H1 (cell line): ENCODE results near the gene SAMD4A. TPM values are rescaled to one million over a fixed set of nuclear protein-coding genes. Genes with fewer than 3 reads are reported as not detected.

Experiments used
- CTCF ChIA-PET: fragments of 300-600 bp; sonication (Branson Sonifier 250); formaldehyde crosslinking; loops from one replicate; lab custom pipeline; 2021; ENCODE audit not compliant: partially characterized antibody; lab: Charles Lee
- POLR2A ChIA-PET: fragments of 300-600 bp; sonication (Branson Sonifier 250); formaldehyde crosslinking; loops from one replicate; lab custom pipeline; 2021; ENCODE audit warnings: inconsistent platforms; ENCODE audit not compliant: partially characterized antibody; lab: Charles Lee
- DNase-seq, 2 experiments: peaks; one replicate each; pipeline versions ENCODE4 v3.0.0 to v3.0.0-alpha.2; 2010 to 2022; ENCODE audit warnings: low spot score in 2 of 2, low read depth in 1 of 2, mixed read lengths in 1 of 2
- FAIRE-seq: peaks from 2 replicates; lab custom pipeline; 2011; peaks lifted over from hg19 to GRCh38; lab: Jason Lieb, UNC
- H2AFZ ChIP-seq: 2 replicates; pipeline ENCODE4 v1.8.1; 2012; ENCODE audit warnings: low read length, inconsistent platforms
- H2AK5ac ChIP-seq: 2 replicates; pipeline ENCODE4 v1.6.1; 2013; ENCODE audit warnings: low read depth, low read length
- H2BK120ac ChIP-seq: replicated peaks from 2 replicates; pipeline ENCODE3; 2013; ENCODE audit warnings: low read depth, low read length, inconsistent platforms
- H2BK12ac ChIP-seq: 2 replicates; pipeline ENCODE4 v1.6.1; 2013; ENCODE audit warnings: low read depth, low read length
- H2BK15ac ChIP-seq: 2 replicates; pipeline ENCODE4 v1.6.1; 2013; ENCODE audit warnings: low read length
- H2BK20ac ChIP-seq: 2 replicates; pipeline ENCODE4 v1.6.1; 2013; ENCODE audit warnings: low read length
- H2BK5ac ChIP-seq: 2 replicates; pipeline ENCODE4 v1.6.1; 2013; ENCODE audit warnings: low read depth, low read length
- H3K14ac ChIP-seq: 2 replicates; pipeline ENCODE4 v1.6.1; 2013; ENCODE audit warnings: inconsistent platforms; ENCODE audit not compliant: insufficient read length
- H3K18ac ChIP-seq: 2 replicates; pipeline ENCODE4 v1.6.1; 2013; ENCODE audit warnings: low read length; ENCODE audit errors: extremely low read depth
- H3K23ac ChIP-seq: 2 replicates; pipeline ENCODE4 v1.6.1; 2013; ENCODE audit warnings: inconsistent platforms; ENCODE audit not compliant: insufficient read length
- H3K23me2 ChIP-seq: 2 replicates; pipeline ENCODE4 v1.6.1; 2013; ENCODE audit warnings: low read depth, low read length
- H3K27ac ChIP-seq: 2 replicates; pipeline ENCODE4 v1.6.1; 2011; ENCODE audit warnings: low read depth, low read length, inconsistent platforms
- H3K27me3 ChIP-seq, 4 experiments: replicated peaks in 1 of 4; 1 replicate in 1 of 4; 2 replicates in 3 of 4; pipeline versions ENCODE4 v1.6.1 to v1.8.1; 2011 to 2013; ENCODE audit warnings: low read length in 3 of 4, mild to moderate bottlenecking in 3 of 4, inconsistent platforms in 2 of 4, mixed read lengths in 2 of 4, moderate library complexity in 1 of 4; ENCODE audit not compliant: control insufficient read depth in 3 of 4, insufficient read depth in 3 of 4; ENCODE audit errors: extremely low read depth in 1 of 4
- H3K36me3 ChIP-seq, 4 experiments: 2 replicates each; pipeline versions ENCODE4 v1.6.1 to v1.8.1; 2011 to 2013; ENCODE audit warnings: mild to moderate bottlenecking in 4 of 4, low read length in 3 of 4, moderate library complexity in 2 of 4, control low read depth in 1 of 4, inconsistent platforms in 1 of 4; ENCODE audit not compliant: insufficient read depth in 4 of 4, control insufficient read depth in 2 of 4
- H3K4ac ChIP-seq: replicated peaks from 2 replicates; pipeline ENCODE3; 2013; ENCODE audit warnings: low read length, low read depth, mixed read lengths, inconsistent platforms; ENCODE audit not compliant: insufficient read length
- H3K4me1 ChIP-seq, 4 experiments: replicated peaks in 1 of 4; 1 replicate in 1 of 4; 2 replicates in 3 of 4; pipeline versions ENCODE4 v1.6.1 to v1.8.1; 2011 to 2013; ENCODE audit warnings: low read length in 3 of 4, inconsistent platforms in 2 of 4, mixed read lengths in 1 of 4; ENCODE audit not compliant: insufficient read depth in 4 of 4, control insufficient read depth in 3 of 4
- H3K4me2 ChIP-seq, 2 experiments: 2 replicates each; pipeline versions ENCODE4 v1.6.1 to v1.8.1; 2011 to 2013; ENCODE audit warnings: low read depth in 2 of 2, low read length in 2 of 2, control low read depth in 1 of 2, inconsistent platforms in 1 of 2, mild to moderate bottlenecking in 1 of 2; ENCODE audit not compliant: insufficient read depth in 1 of 2
- H3K4me3 ChIP-seq, 4 experiments: fragments of 200-600, 300-600 bp in 1 of 4; sonication (generic), shearing (Covaris generic), sonication (Bioruptor Twin) in 1 of 4; 2 replicates each; pipeline versions ENCODE4 v1.5.1 to v1.8.1; 2011 to 2016; ENCODE audit warnings: low read length in 4 of 4, low read depth in 3 of 4, control low read depth in 2 of 4, inconsistent platforms in 2 of 4, mild to moderate bottlenecking in 2 of 4, mixed read lengths in 1 of 4, moderate library complexity in 1 of 4; ENCODE audit not compliant: insufficient read depth in 2 of 4; ENCODE audit errors: extremely low read depth in 1 of 4
- H3K56ac ChIP-seq: replicated peaks from 2 replicates; pipeline ENCODE3; 2013; ENCODE audit warnings: low read depth, mild to moderate bottlenecking, mixed read lengths, low read length, inconsistent platforms; ENCODE audit not compliant: insufficient read length
- H3K79me1 ChIP-seq: 2 replicates; pipeline ENCODE4 v1.6.1; 2013; ENCODE audit warnings: low read depth, low read length, control low read depth
- H3K79me2 ChIP-seq, 2 experiments: 2 replicates each; pipeline versions ENCODE4 v1.6.1 to v1.8.1; 2012 to 2013; ENCODE audit warnings: low read length in 2 of 2, mild to moderate bottlenecking in 2 of 2, inconsistent platforms in 1 of 2; ENCODE audit not compliant: insufficient read depth in 2 of 2, control insufficient read depth in 1 of 2
- H3K9ac ChIP-seq, 4 experiments: replicated peaks in 1 of 4; 1 replicate in 1 of 4; 2 replicates in 3 of 4; pipeline versions ENCODE4 v1.6.1 to v1.8.1; 2011 to 2013; ENCODE audit warnings: low read depth in 3 of 4, low read length in 3 of 4, control low read depth in 2 of 4, mild to moderate bottlenecking in 2 of 4, moderate library complexity in 2 of 4, inconsistent platforms in 1 of 4; ENCODE audit errors: extremely low read depth in 1 of 4
- H3K9me3 ChIP-seq, 2 experiments: 2 replicates each; pipeline versions ENCODE4 v1.6.1 to v1.8.1; 2012 to 2013; ENCODE audit warnings: mild to moderate bottlenecking in 2 of 2, moderate library complexity in 2 of 2, control low read depth in 1 of 2, inconsistent platforms in 1 of 2, low read depth in 1 of 2, low read length in 1 of 2, mixed read lengths in 1 of 2; ENCODE audit not compliant: insufficient read depth in 2 of 2
- H4K20me1 ChIP-seq, 2 experiments: replicated peaks in 1 of 2; 2 replicates each; pipeline versions ENCODE3 to v1.8.1; 2011 to 2013; ENCODE audit warnings: inconsistent platforms in 2 of 2, low read length in 2 of 2, mild to moderate bottlenecking in 1 of 2; ENCODE audit not compliant: insufficient read depth in 2 of 2, control insufficient read depth in 1 of 2
- H4K5ac ChIP-seq: 2 replicates; pipeline ENCODE4 v1.6.1; 2013; ENCODE audit warnings: low read length, low read depth, mixed read lengths, inconsistent platforms; ENCODE audit not compliant: insufficient read length
- H4K8ac ChIP-seq: 2 replicates; pipeline ENCODE4 v1.8.0; 2013; ENCODE audit warnings: mild to moderate bottlenecking, moderate library complexity, low read length, inconsistent platforms; ENCODE audit not compliant: insufficient read depth; ENCODE audit errors: extremely low read depth
- H4K91ac ChIP-seq: replicated peaks from 2 replicates; pipeline ENCODE3; 2013; ENCODE audit warnings: low read length, mixed read lengths, inconsistent platforms; ENCODE audit not compliant: insufficient read length
- CTBP2 ChIP-seq: IDR thresholded peaks from 2 replicates; pipeline ENCODE4 v1.7.0; 2011; ENCODE audit warnings: borderline replicate concordance, mild to moderate bottlenecking, moderate library complexity, mixed read lengths, low read length; ENCODE audit not compliant: insufficient read depth, insufficient read length
- EZH2 ChIP-seq: fragments of 200-600 bp; sonication (generic); IDR thresholded peaks from 2 replicates; pipeline ENCODE4 v1.7.1; 2012; ENCODE audit warnings: low read depth, mild to moderate bottlenecking, moderate library complexity, low read length, inconsistent platforms; ENCODE audit not compliant: severe bottlenecking
- JUND ChIP-seq: IDR thresholded peaks from 2 replicates; pipeline ENCODE4 v1.6.1; 2011; ENCODE audit warnings: mild to moderate bottlenecking, improper control_type of control experiment, low read length
- KDM5A ChIP-seq: fragments of 200-600 bp; IDR thresholded peaks from 2 replicates; pipeline ENCODE4 v1.7.1; 2012; ENCODE audit warnings: mild to moderate bottlenecking, low read length, inconsistent platforms, mixed read lengths
- SIN3A ChIP-seq, 2 experiments: IDR thresholded peaks in 1 of 2; conservative IDR thresholded peaks in 1 of 2; 2 replicates each; pipeline ENCODE4 v1.6.1; 2011 to 2012; ENCODE audit warnings: low read length in 2 of 2, improper control_type of control experiment in 1 of 2, low read depth in 1 of 2, mild to moderate bottlenecking in 1 of 2
- WGBS, 2 experiments: shearing (Covaris generic) in 1 of 2; methylation state at CpG; one replicate each; pipeline versions ENCODE4 v1.1.6 to v1.1.7; 2013 to 2015; ENCODE audit warnings: low lambda C conversion rate in 2 of 2, mixed read lengths in 2 of 2, inconsistent platforms in 1 of 2, low coverage in 1 of 2, missing lambda C conversion rate in 1 of 2; ENCODE audit not compliant: insufficient replicate concordance in 2 of 2, insufficient coverage in 1 of 2, insufficient read length in 1 of 2; ENCODE audit errors: extremely low coverage in 1 of 2, missing lambda C conversion rate in 1 of 2; 5-methylcytosine and 5-hydroxymethylcytosine counted together
- polyA plus RNA-seq, 7 experiments: library from polyadenylated mRNA; depleted of rRNA in 3 of 7; stranded (reverse) in 5 of 7; unstranded in 2 of 7; fragments of >200 nt in 5 of 7; fragments of 200-250 nt in 2 of 7; gene quantifications; 1 replicate in 5 of 7; 2 replicates in 1 of 7; 4 replicates in 1 of 7; pipeline versions ENCODE4 v1.2.1 to v1.2.3, GENCODE V29; 2011 to 2013; ENCODE audit warnings: missing spikeins in 2 of 7, mixed read lengths in 2 of 7
- total RNA-seq: library from RNA; stranded (reverse); fragmentation: NEBNext Ultra II Directional; extraction: Animal tissue kit (Norgen Biotek cat#: 25700); gene quantifications from 2 replicates; pipeline ENCODE4 v1.2.1, GENCODE V29; 2021

The SAMD4A gene
- total and polyA plus RNA-seq, 2 of the 8 experiments (the other 6 are each of a cell fraction or from before 2014, with no cell fraction given): 2.4 to 12.3 TPM

DNA sequence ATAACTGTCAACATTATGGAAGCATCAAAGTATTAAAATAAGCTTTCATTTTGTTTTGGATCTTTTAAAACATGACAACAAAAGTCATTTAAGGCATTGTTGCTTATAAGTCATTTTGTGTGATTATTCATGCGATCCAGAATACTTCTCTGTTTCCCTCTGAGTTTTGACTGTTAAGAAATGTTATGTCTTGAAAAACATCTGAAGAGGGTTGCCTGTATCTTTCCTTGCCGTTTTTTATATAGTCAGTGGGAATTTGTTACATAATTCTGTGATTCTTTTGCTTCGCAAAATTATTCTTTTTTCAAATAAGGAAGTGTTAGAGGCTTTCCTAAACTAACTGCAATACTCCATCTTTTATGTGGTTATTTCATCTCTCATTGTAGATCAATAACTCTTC is 78.7 kb downstream of the SAMD4A start:
- Histone ChIP-seq H3K9me3 (no peaks in the 10 kb centered on the region), H2AFZ (no peak overlapping the region), H2BK15ac (no peak overlapping the region), H3K9ac (no peak overlapping the region), H3K79me1 (no peaks in the 10 kb centered on the region; the same call in 1 of the 2 replicates), H3K23ac (no peak overlapping the region), H3K56ac (no peak overlapping the region), H3K4me1 (peaks cover 0 to 21% (median 5%) of the 10 kb centered on the region in 4 experiments; a peak in 5 of 7 replicates), H3K79me2 (no peaks in the 10 kb centered on the region), H4K91ac (no peak overlapping the region), H4K5ac (no peak overlapping the region), H3K23me2 (no peaks in the 10 kb centered on the region), H3K4me3 (no peak overlapping the region), H3K18ac (no peak overlapping the region), H3K14ac (no peak overlapping the region), H2BK120ac (no peak overlapping the region), H3K4me2 (no peak overlapping the region), H2BK12ac (no peak overlapping the region), H3K27ac (no peak overlapping the region), H3K4ac (no peak overlapping the region), H4K8ac (no peak overlapping the region), H4K20me1 (no peaks in the 10 kb centered on the region), H2AK5ac (no peak overlapping the region), H3K27me3 (no peaks in the 10 kb centered on the region), H3K36me3 (no peaks in the 10 kb centered on the region), H2BK20ac (no peak overlapping the region), H2BK5ac (no peak overlapping the region)
- CTCF ChIA-PET: interaction anchor here (1.0 to 1.1 kb wide), 2 partner anchors 45 to 127 kb away, joined by 3 to 4 read pairs; no protein-coding TSS in a partner anchor
- FAIRE-seq: no peak
- TF ChIP-seq CTBP2 (no peak), EZH2 (no peak), KDM5A (no peak), JUND (no peak), SIN3A (conservative IDR thresholded peaks at IDR 0.05 in 1 of 2, IDR thresholded peaks at IDR 0.05 in 1 of 2; ENCODE audit: low read depth in 1 of 2, low read length in 2 of 2) (no peak)
- POLR2A ChIA-PET: no interaction called here
- WGBS, 2 experiments: 91% methylated on average over 3 of the region's 3 CpGs; no CpG with 5 or more reads in 1 of the 2 experiments
- DNase-seq: no peak
